Upper lobe of left lung (tissue), 6 donors: ENCODE results near the gene NRP1. TPM values are rescaled to one million over a fixed set of nuclear protein-coding genes. Genes with fewer than 3 reads are reported as not detected.

ENCODE experiments used
- ATAC-seq, 2 donors: fragments of 200-7000 bp; cut with Tn5 transposase; one replicate each; pipeline ENCODE4 v1.9.1; 2022; ENCODE audit warnings: mild to moderate bottlenecking in 2 of 2, moderate library complexity in 2 of 2; ENCODE audit not compliant: low FRiP score in 2 of 2
- DNase-seq, 2 donors: peaks; one replicate each; pipeline ENCODE4 v3.0.0-alpha.2; 2019 to 2020
- H3K27ac ChIP-seq, 4 donors: fragments of 200-600 bp; sonication (generic); one replicate each; pipeline ENCODE4 v1.5.1; 2016 to 2019
- H3K27me3 ChIP-seq, 4 donors: fragments of 200-600 bp; sonication (generic); one replicate each; pipeline ENCODE4 v1.5.1; 2017 to 2019
- H3K36me3 ChIP-seq, 4 donors: fragments of 200-600 bp; sonication (generic); one replicate each; pipeline ENCODE4 v1.5.1; 2016 to 2019
- H3K4me1 ChIP-seq, 4 donors: fragments of 200-600 bp; sonication (generic); one replicate each; pipeline ENCODE4 v1.5.1; 2018 to 2019
- H3K4me3 ChIP-seq, 4 donors: fragments of 200-600 bp; sonication (generic); one replicate each; pipeline ENCODE4 v1.5.1; 2017 to 2019; ENCODE audit warnings: mild to moderate bottlenecking in 2 of 4, moderate library complexity in 1 of 4
- H3K9me3 ChIP-seq, 4 donors: fragments of 200-600 bp; sonication (generic); one replicate each; pipeline ENCODE4 v1.5.1; 2018 to 2019
- EP300 ChIP-seq, 4 donors: sonication (generic); formaldehyde crosslinking; IDR thresholded peaks; one replicate each; pipeline ENCODE4 v1.5.1; 2017; ENCODE audit warnings: antibody characterized with exemption in 4 of 4, control low read depth in 2 of 4
- POLR2A ChIP-seq, 4 donors: fragments of 450-650 bp; IDR thresholded peaks; one replicate each; pipeline ENCODE4 v1.5.1; 2016 to 2017; ENCODE audit warnings: antibody characterized with exemption in 4 of 4, mild to moderate bottlenecking in 2 of 4
- POLR2AphosphoS5 ChIP-seq, 2 donors: sonication (generic); formaldehyde crosslinking; IDR thresholded peaks; one replicate each; pipeline ENCODE4 v1.5.1; 2017; ENCODE audit warnings: antibody characterized with exemption in 2 of 2
- WGBS, 2 donors: methylation state at CpG; one replicate each; pipeline ENCODE4 v1.1.5; 2017 to 2018; 5-methylcytosine and 5-hydroxymethylcytosine counted together
- total RNA-seq, 6 donors: library from RNA; depleted of rRNA in 4 of 6; stranded (reverse); fragments of >200 nt in 4 of 6; gene quantifications; one replicate each; pipeline versions ENCODE4 v1.1.0 to v1.2.1, GENCODE V29; 2016 to 2021
- TF ChIP-seq, protein P1 (sequence below), 6 experiments: fragments of 450-650 bp in 4 of 6; fragments of 200-600 bp in 2 of 6; sonication (generic) in 2 of 6; IDR thresholded peaks; one replicate each; pipeline ENCODE4 v1.5.1; 2016 to 2019; ENCODE audit warnings: antibody characterized with exemption in 6 of 6
- donor health status: DM: no; HTN: no; CAD: no; lungs with moderate emphysema.
- donor health status: DM: no; HTN: yes; CAD: no; lungs with severe emphysema.

Gene NRP1
- total RNA-seq, 6 donors from 2014 or later, result 48.5 to 136 (median 64.1) TPM

DNA sequence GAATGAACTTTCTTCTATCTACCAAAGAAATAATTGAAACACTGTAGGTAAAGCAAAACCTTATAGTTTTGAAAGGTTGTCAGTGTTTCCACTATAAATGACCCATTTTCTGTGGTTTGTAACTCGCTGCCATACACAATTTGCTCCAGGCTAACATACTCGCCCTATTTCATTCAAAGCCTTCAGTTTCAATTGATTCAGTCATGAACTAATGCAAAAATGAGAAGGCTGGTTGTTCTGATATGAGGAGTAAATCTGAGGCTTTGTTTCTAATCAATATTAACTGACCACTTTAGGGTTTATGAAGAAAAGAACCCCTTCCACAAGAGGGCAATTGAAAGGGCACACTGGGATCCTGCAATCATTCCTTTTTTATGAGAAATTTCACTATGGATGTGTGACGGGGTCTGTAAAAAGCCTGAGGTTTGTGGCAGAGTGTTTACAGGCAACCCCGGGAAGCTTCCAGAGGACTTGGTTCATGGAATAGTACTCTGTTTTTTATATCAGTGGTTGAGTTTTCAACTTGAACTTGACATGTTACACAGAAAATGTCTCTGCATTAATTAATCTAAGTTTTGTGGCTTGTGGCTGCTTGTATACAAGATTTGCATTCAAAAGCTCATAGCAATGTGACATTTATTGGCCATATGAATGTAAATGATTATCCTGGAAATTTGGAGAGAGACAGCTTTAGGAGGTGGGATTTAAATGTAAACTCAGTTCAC, 133.2 kb downstream of the NRP1 start:
- DNase-seq, result no peak
- H3K27ac ChIP-seq, result no peak overlapping the region
- WGBS, 2 donors, result 90 to 95% methylated on average over 4 of the region's 4 CpGs

DNA sequence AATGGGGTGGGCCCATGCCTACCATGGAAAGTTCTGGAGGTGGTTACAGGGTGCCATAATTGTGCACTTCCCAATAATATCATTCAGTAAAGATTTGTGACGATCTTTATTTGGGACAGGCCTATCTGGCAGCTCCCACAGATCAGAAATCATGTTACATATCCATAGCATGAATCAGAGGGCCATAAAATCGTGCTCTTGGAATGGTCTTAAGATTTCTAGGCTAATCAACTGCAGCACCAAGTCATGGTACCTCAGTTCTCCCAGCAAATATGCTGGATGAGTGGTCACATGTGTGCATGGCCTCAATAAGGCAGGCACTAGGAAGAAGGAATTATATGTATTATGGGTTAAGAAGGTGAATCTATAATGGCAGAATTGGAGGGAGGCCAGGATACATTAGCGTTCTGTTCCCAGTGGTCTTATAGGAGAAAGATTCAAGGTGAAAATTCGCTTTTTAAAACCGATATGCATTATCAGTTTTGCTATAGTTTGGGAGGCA, 134.7 kb downstream of the NRP1 start:
- ATAC-seq (no peak), DNase-seq (no peak)
- no peak overlapping the region for H3K4me3 ChIP-seq
- 90 to 95% methylated on average over 5 of the region's 5 CpGs for whole genome bisulfite sequencing, 2 donors
- H3K9me3 ChIP-seq, result no peaks in the 10 kb centered on the region
- peak overlapping the region in 1 of 4 donors; percentile 34 for H3K27ac ChIP-seq
- H3K36me3 ChIP-seq, result peaks cover 0 to 26% (median 2%) of the 10 kb centered on the region in 4 donors
- no peaks in the 10 kb centered on the region for H3K27me3 ChIP-seq
- no peak for TF ChIP-seq EP300 (IDR thresholded peaks at IDR 0.05)
- TF ChIP-seq POLR2A (IDR thresholded peaks at IDR 0.05), result no peak
- TF ChIP-seq, protein P1, sequence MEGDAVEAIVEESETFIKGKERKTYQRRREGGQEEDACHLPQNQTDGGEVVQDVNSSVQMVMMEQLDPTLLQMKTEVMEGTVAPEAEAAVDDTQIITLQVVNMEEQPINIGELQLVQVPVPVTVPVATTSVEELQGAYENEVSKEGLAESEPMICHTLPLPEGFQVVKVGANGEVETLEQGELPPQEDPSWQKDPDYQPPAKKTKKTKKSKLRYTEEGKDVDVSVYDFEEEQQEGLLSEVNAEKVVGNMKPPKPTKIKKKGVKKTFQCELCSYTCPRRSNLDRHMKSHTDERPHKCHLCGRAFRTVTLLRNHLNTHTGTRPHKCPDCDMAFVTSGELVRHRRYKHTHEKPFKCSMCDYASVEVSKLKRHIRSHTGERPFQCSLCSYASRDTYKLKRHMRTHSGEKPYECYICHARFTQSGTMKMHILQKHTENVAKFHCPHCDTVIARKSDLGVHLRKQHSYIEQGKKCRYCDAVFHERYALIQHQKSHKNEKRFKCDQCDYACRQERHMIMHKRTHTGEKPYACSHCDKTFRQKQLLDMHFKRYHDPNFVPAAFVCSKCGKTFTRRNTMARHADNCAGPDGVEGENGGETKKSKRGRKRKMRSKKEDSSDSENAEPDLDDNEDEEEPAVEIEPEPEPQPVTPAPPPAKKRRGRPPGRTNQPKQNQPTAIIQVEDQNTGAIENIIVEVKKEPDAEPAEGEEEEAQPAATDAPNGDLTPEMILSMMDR (IDR thresholded peaks at IDR 0.05), result no peak
- no peak for TF ChIP-seq POLR2AphosphoS5 (IDR thresholded peaks at IDR 0.05)
- H3K4me1 ChIP-seq, result peaks cover 30 to 54% (median 40%) of the 10 kb centered on the region in 4 donors

More for the DNA sequence above, 133.2 kb downstream of the NRP1 start:
- ATAC-seq, result no peak
- Histone ChIP-seq H3K27me3 (no peaks in the 10 kb centered on the region), H3K36me3 (peaks cover 0 to 37% (median 4%) of the 10 kb centered on the region in 4 donors), H3K4me3 (no peak overlapping the region), H3K9me3 (no peaks in the 10 kb centered on the region), H3K4me1 (peaks cover 21 to 39% (median 27%) of the 10 kb centered on the region in 4 donors)
- TF ChIP-seq POLR2A (IDR thresholded peaks at IDR 0.05) (no peak), POLR2AphosphoS5 (IDR thresholded peaks at IDR 0.05) (no peak), EP300 (IDR thresholded peaks at IDR 0.05) (no peak)
- TF ChIP-seq, protein P1 (IDR thresholded peaks at IDR 0.05), result no peak

DNA sequence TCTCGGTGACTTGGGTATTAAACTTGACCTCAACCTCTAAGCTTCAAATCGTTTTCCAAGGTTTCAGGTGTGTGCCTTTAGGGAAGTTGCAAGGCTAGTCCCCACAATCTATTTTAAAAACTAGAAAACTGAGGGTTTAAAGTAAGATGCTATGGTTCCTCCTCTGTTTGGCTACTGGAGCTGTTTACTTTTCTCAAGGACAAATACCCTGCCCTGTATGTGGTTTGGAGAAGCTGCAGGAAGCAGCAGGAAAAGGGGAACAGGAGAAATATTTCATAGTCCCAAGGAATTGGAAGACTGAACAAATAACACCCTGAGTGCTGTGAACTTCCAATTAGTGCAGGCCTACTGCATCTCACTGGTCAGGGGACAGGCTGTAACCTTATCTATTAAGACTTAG, 135.9 kb downstream of the NRP1 start:
- Histone ChIP-seq H3K27ac (peak overlapping the region in 2 of 4 donors; percentile 46 to 88), H3K36me3 (peaks cover 0 to 26% (median 2%) of the 10 kb centered on the region in 4 donors), H3K9me3 (no peaks in the 10 kb centered on the region), H3K27me3 (no peaks in the 10 kb centered on the region), H3K4me3 (no peak overlapping the region), H3K4me1 (peaks cover 30 to 65% (median 51%) of the 10 kb centered on the region in 4 donors)
- ATAC-seq (no peak), DNase-seq (no peak)
- no peak for TF ChIP-seq EP300 (IDR thresholded peaks at IDR 0.05)
- TF ChIP-seq, protein P1 (IDR thresholded peaks at IDR 0.05), result no peak
- no peak for TF ChIP-seq POLR2A (IDR thresholded peaks at IDR 0.05)
- no peak for TF ChIP-seq POLR2AphosphoS5 (IDR thresholded peaks at IDR 0.05)
- 49 to 65% methylated on average over 2 of the region's 2 CpGs for WGBS, 2 donors

DNA sequence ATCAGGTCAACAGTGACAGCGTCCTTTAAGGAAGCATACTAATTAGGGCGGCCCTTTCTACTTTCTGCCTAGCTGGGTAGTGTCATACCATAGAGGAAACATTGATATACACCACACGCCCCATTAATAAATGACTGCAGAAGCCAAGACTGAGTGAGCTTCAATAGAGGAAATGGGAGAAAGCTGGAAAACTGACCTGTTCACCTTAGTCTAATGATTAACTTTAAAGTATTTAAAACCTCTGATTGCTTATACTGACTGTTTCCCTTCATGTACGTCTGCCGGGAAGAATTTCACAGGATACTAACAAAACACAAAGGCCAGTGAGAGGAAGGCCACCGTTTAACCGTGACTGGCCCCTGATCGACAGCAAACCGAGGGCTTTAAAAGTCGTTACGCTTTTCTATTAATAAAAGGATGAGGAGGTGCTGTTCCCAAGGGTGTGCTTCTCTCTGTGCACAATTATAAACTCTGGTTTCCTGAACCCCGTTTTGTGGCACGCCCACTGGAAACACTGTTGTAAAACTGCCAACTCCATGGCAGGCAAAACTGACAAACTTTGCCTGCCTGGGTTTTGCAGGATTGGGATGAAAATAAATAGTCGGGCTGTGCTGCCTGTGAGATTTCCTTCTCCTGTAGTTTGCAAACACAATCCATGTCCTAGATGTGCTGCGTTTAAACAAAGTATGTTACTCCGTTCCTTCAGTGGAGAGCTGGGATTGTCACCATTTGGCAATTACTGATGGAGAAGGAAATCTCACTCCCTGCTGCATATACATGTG, 137.6 kb downstream of the NRP1 start:
- H3K27ac ChIP-seq, result peak overlapping the region; percentile 64 to 88 (median 74)
- H3K9me3 ChIP-seq, result no peaks in the 10 kb centered on the region
- ATAC-seq, result peak in 1 of 2 donors; percentile 76
- H3K36me3 ChIP-seq, result peaks cover 0 to 22% (median 0%) of the 10 kb centered on the region in 4 donors
- DNase-seq, result no peak
- 22 to 27% methylated on average over 16 of the region's 16 CpGs for WGBS, 2 donors
- peak overlapping the region in 3 of 4 donors; percentile 17 to 28 (median 19) for H3K4me3 ChIP-seq
- TF ChIP-seq EP300 (IDR thresholded peaks at IDR 0.05), result peak in 2 of 4 donors; percentile 23 to 39
- TF ChIP-seq POLR2AphosphoS5 (IDR thresholded peaks at IDR 0.05), result peak; percentile 34 to 42
- TF ChIP-seq POLR2A (IDR thresholded peaks at IDR 0.05), result no peak
- no peaks in the 10 kb centered on the region for H3K27me3 ChIP-seq
- peaks cover 29 to 58% (median 54%) of the 10 kb centered on the region in 4 donors for H3K4me1 ChIP-seq

DNA sequence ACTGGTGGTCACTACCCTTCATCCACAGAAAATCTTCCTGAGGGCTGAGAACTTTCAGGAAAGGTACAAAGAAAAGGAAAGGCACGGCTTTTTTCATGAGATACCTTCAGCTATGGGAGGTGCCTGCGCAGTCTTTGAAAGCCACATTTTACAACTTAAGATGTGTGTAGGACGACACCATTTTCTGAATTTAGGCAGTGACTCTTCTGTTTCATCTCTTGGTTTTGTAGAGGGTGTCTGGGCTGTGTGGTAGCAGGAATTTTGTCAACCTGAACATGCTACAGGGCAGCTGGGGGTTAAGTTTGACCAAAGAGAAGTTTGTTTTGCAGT, 138.1 kb downstream of the NRP1 start:
- no peak overlapping the region for H3K4me3 ChIP-seq
- no peak for DNase-seq
- no peaks in the 10 kb centered on the region for H3K27me3 ChIP-seq
- no peak for ATAC-seq
- no peak for TF ChIP-seq EP300 (IDR thresholded peaks at IDR 0.05)
- TF ChIP-seq POLR2A (IDR thresholded peaks at IDR 0.05), result no peak
- TF ChIP-seq, protein P1 (IDR thresholded peaks at IDR 0.05), result no peak
- TF ChIP-seq POLR2AphosphoS5 (IDR thresholded peaks at IDR 0.05), result no peak
- 76 to 84% methylated on average over 3 of the region's 3 CpGs for WGBS, 2 donors
- H3K9me3 ChIP-seq, result no peaks in the 10 kb centered on the region
- peaks cover 28 to 58% (median 52%) of the 10 kb centered on the region in 4 donors for H3K4me1 ChIP-seq
- H3K36me3 ChIP-seq, result peaks cover 0 to 20% (median 0%) of the 10 kb centered on the region in 4 donors
- peak overlapping the region; percentile 64 to 88 (median 74) for H3K27ac ChIP-seq
